Right lobe of liver (tissue), 6 donors: ENCODE measurements around the gene FOXM1. TPM values are rescaled to one million over a fixed set of nuclear protein-coding genes. Genes with fewer than 3 reads are reported as not detected.
A peak's percentile ranks its signal among the peaks of the same experiment; 100 is the strongest.

Source experiments
- ATAC-seq, 4 donors: fragments of 200-7000 bp; cut with Tn5 transposase; one replicate each; pipeline ENCODE4 v1.9.1; 2020; ENCODE audit warnings: mild to moderate bottlenecking in 4 of 4, moderate library complexity in 4 of 4
- DNase-seq, 3 donors: peaks; one replicate each; pipeline ENCODE4 v3.0.0-alpha.2; 2020
- H3K27ac ChIP-seq, 3 donors: fragments of 200-600 bp; one replicate each; pipeline ENCODE4 v1.8.0; 2022
- H3K27me3 ChIP-seq, 2 donors: fragments of 200-600 bp; one replicate each; pipeline ENCODE4 v1.8.0; 2022
- H3K36me3 ChIP-seq, 4 donors: fragments of 200-600 bp; sonication (generic) in 1 of 4; one replicate each; pipeline versions ENCODE4 v1.5.1 to v1.8.0; 2017 to 2022; ENCODE audit warnings: control low read depth in 1 of 4
- H3K4me1 ChIP-seq, 4 donors: fragments of 200-600 bp; sonication (generic) in 1 of 4; one replicate each; pipeline versions ENCODE4 v1.5.1 to v1.8.0; 2017 to 2022; ENCODE audit warnings: control low read depth in 1 of 4
- H3K4me3 ChIP-seq, 3 donors: fragments of 200-600 bp; one replicate each; pipeline ENCODE4 v1.8.0; 2022
- H3K9me3 ChIP-seq, 4 donors: fragments of 200-600 bp; sonication (generic) in 1 of 4; one replicate each; pipeline versions ENCODE4 v1.5.1 to v1.8.0; 2017 to 2022; ENCODE audit warnings: control low read depth in 1 of 4
- CTCF ChIP-seq, 4 donors: fragments of 200-600 bp in 3 of 4; fragments of 450-650 bp in 1 of 4; IDR thresholded peaks; one replicate each; pipeline versions ENCODE4 v1.5.1 to v1.8.0; 2016 to 2022; ENCODE audit warnings: antibody characterized with exemption in 4 of 4, mild to moderate bottlenecking in 2 of 4
- POLR2A ChIP-seq: fragments of 450-650 bp; IDR thresholded peaks from one replicate; pipeline ENCODE4 v1.6.1; 2017; ENCODE audit warnings: antibody characterized with exemption, mild to moderate bottlenecking
- WGBS: methylation state at CpG from one replicate; pipeline ENCODE4 v1.1.6; 2018; ENCODE audit warnings: low coverage, low lambda C conversion rate; ENCODE audit not compliant: insufficient coverage; ENCODE audit errors: missing lambda C conversion rate; 5-methylcytosine and 5-hydroxymethylcytosine counted together
- intact Hi-C, 2 donors: fragments of 100-400 bp; cut with DNase I; formaldehyde crosslinking; loops; one replicate each; pipeline versions ENCODE4 v1.11.2 to v1.14.1; 2022
- total RNA-seq, 6 experiments: library from RNA; depleted of rRNA in 2 of 6; stranded (reverse); fragments of >200 nt in 2 of 6; fragmentation: NEBNext Ultra II Directional in 3 of 6; extraction: Animal tissue kit (Norgen Biotek cat#: 25700) in 3 of 6; gene quantifications; one replicate each; pipeline versions ENCODE4 v1.1.0 to v1.2.4, GENCODE V29; 2016 to 2023
- donor health status: DM: no; HTN: yes; CAD: no.
- donor health status: DM: no; HTN: no; CAD: no.
- donor health status: DM: no; HTN: no; CAD: no.
- donor health status: DM: no; HTN: yes; CAD: no.
- donor health status: DM: no; HTN: yes; CAD: no.

Gene FOXM1
- total RNA-seq, 6 experiments from 2014 or later: 0.24 to 2.6 (median 1.8) TPM

GRCh38 chr12:2902272-2902880 is 25.4 kb upstream of the FOXM1 start:
- H3K27me3 ChIP-seq: no peaks in the 10 kb centered on the region
- 34% methylated on average over 4 of the region's 4 CpGs for WGBS
- no peak overlapping the region for H3K27ac ChIP-seq
- no peaks in the 10 kb centered on the region for H3K36me3 ChIP-seq
- H3K4me3 ChIP-seq: no peak overlapping the region
- TF ChIP-seq POLR2A: no peak
- no peaks in the 10 kb centered on the region for H3K9me3 ChIP-seq
- H3K4me1 ChIP-seq: no peaks in the 10 kb centered on the region
- ATAC-seq (peak; percentile 67 to 92 (median 85)), DNase-seq (no peak)
- intact Hi-C loops: no loop called here

- no peak overlapping the region for H3K4me3 ChIP-seq
- no peak for ATAC-seq
- 95% methylated on average over 8 of the region's 8 CpGs for WGBS
Observed at GRCh38 chr12:2900642-2901041, 23.7 kb upstream of the FOXM1 start.

GRCh38 chr12:2897418-2897817 is 20.4 kb upstream of the FOXM1 start:
- 100% methylated on average over 1 of the region's 5 CpGs for WGBS
- Histone ChIP-seq H3K27ac (no peak overlapping the region), H3K27me3 (no peaks in the 10 kb centered on the region), H3K9me3 (no peaks in the 10 kb centered on the region), H3K4me1 (no peaks in the 10 kb centered on the region), H3K36me3 (no peaks in the 10 kb centered on the region), H3K4me3 (no peak overlapping the region)
- DNase-seq: no peak
- no peak for ATAC-seq
- intact Hi-C loops: no loop called here
- TF ChIP-seq POLR2A (no peak), CTCF (IDR thresholded peaks at IDR 0.05) (no peak)

More at GRCh38 chr12:2900642-2901041, 23.7 kb upstream of the FOXM1 start:
- no peak overlapping the region for H3K27ac ChIP-seq
- no peak for DNase-seq
- no peaks in the 10 kb centered on the region for H3K36me3 ChIP-seq
- no peaks in the 10 kb centered on the region for H3K9me3 ChIP-seq
- TF ChIP-seq POLR2A: no peak
- TF ChIP-seq CTCF (IDR thresholded peaks at IDR 0.05): no peak
- intact Hi-C loops: no loop called here
- no peaks in the 10 kb centered on the region for H3K27me3 ChIP-seq
- H3K4me1 ChIP-seq: no peaks in the 10 kb centered on the region

- Histone ChIP-seq H3K27ac (no peak overlapping the region), H3K9me3 (no peaks in the 10 kb centered on the region), H3K27me3 (no peaks in the 10 kb centered on the region), H3K36me3 (no peaks in the 10 kb centered on the region), H3K4me1 (no peaks in the 10 kb centered on the region), H3K4me3 (no peak overlapping the region)
- ATAC-seq: peak in 1 of 4 donors; percentile 7
- intact Hi-C loops: no loop called here
- no peak for TF ChIP-seq CTCF (IDR thresholded peaks at IDR 0.05)
- TF ChIP-seq POLR2A: no peak
- WGBS: 61% methylated on average over 2 of the region's 2 CpGs
- DNase-seq: no peak
Observed at GRCh38 chr12:2895511-2895910, 18.5 kb upstream of the FOXM1 start.

- intact Hi-C loops: no loop called here
- Histone ChIP-seq H3K36me3 (no peaks in the 10 kb centered on the region), H3K4me3 (no peak overlapping the region), H3K9me3 (no peaks in the 10 kb centered on the region), H3K27ac (no peak overlapping the region), H3K4me1 (no peaks in the 10 kb centered on the region), H3K27me3 (no peaks in the 10 kb centered on the region)
- DNase-seq: no peak
- no peak for ATAC-seq
- TF ChIP-seq CTCF (IDR thresholded peaks at IDR 0.05) (no peak), POLR2A (no peak)
- WGBS: 31% methylated on average over 2 of the region's 2 CpGs
Observed at GRCh38 chr12:2895051-2895451, 18.1 kb upstream of the FOXM1 start.
